Lung (tissue), 12 donors: ENCODE data around the gene SOS2. TPM values are rescaled to one million over a fixed set of nuclear protein-coding genes. Genes with fewer than 3 reads are reported as not detected.
"Not testable (repeated sequence)": the region's sequence is repeated elsewhere in the genome, so short reads cannot be mapped to it uniquely, and the experiment has no call there.

Source experiments
- ATAC-seq: fragments of 200-7000 bp; cut with Tn5 transposase; one replicate; pipeline ENCODE4 v1.9.1; 2020; ENCODE audit warnings: moderate number of reproducible peaks; ENCODE audit not compliant: insufficient read depth, low FRiP score
- DNase-seq, 3 donors: peaks; one replicate each; pipeline ENCODE4 v3.0.0-alpha.2; 2013 to 2017
- H3K27ac ChIP-seq, 2 donors: one replicate each; pipeline ENCODE4 v1.5.1; 2013; ENCODE audit warnings: mild to moderate bottlenecking in 2 of 2, moderate library complexity in 2 of 2, control low read depth in 1 of 2, inconsistent platforms in 1 of 2, low read depth in 1 of 2, low read length in 1 of 2
- H3K27me3 ChIP-seq, 3 donors: one replicate each; pipeline ENCODE4 v1.5.1; 2013; ENCODE audit warnings: low read length in 2 of 3; ENCODE audit not compliant: control insufficient read depth in 3 of 3, insufficient read depth in 3 of 3
- H3K36me3 ChIP-seq, 4 donors: one replicate each; pipeline ENCODE4 v1.5.1; 2013; ENCODE audit warnings: low read length in 4 of 4, mild to moderate bottlenecking in 1 of 4, moderate library complexity in 1 of 4; ENCODE audit not compliant: control insufficient read depth in 4 of 4, insufficient read depth in 4 of 4
- H3K4me1 ChIP-seq, 5 donors: one replicate each; pipeline ENCODE4 v1.5.1; 2013; ENCODE audit warnings: low read length in 5 of 5, mild to moderate bottlenecking in 2 of 5, moderate library complexity in 1 of 5; ENCODE audit not compliant: control insufficient read depth in 5 of 5, insufficient read depth in 5 of 5
- H3K4me3 ChIP-seq: one replicate; pipeline ENCODE4 v1.5.1; 2013; ENCODE audit warnings: mild to moderate bottlenecking, control low read depth, moderate library complexity
- H3K9ac ChIP-seq, 2 donors: one replicate each; pipeline ENCODE4 v1.5.1; 2013; ENCODE audit warnings: low read length in 2 of 2, control low read depth in 1 of 2; ENCODE audit not compliant: insufficient read depth in 1 of 2
- H3K9me3 ChIP-seq, 4 donors: one replicate each; pipeline ENCODE4 v1.5.1; 2013; ENCODE audit warnings: low read length in 3 of 4, mild to moderate bottlenecking in 1 of 4, moderate library complexity in 1 of 4; ENCODE audit not compliant: control insufficient read depth in 4 of 4, insufficient read depth in 3 of 4
- WGBS, 2 donors: extraction: QIAGEN DNeasy Blood & Tissue Kit; methylation state at CpG; one replicate each; pipeline ENCODE4 v1.1.7; 2013; 5-methylcytosine and 5-hydroxymethylcytosine counted together
- polyA plus RNA-seq, 2 donors: library from polyadenylated mRNA; stranded (reverse); fragments of 200-250 nt; gene quantifications; one replicate each; pipeline ENCODE4 v1.2.1, GENCODE V29; 2013
- total RNA-seq, 2 donors: library from RNA; depleted of rRNA in 1 of 2; stranded (reverse); fragments of >200 nt in 1 of 2; gene quantifications; one replicate each; pipeline ENCODE4 v1.2.1, GENCODE V29; 2014 to 2021
- TF ChIP-seq, protein P1 (sequence below): IDR thresholded peaks from 2 replicates; pipeline ENCODE4 v1.5.1; 2012; ENCODE audit warnings: mild to moderate bottlenecking; ENCODE audit errors: control extremely low read depth, extremely low read depth
- donor health status: control.
- donor health status: control.
- donor health status: Bipolar disorder and iron deficiency.
- donor health status: healthy.
- donor health status: DM: yes; HTN: yes; CAD: no.

Gene SOS2
- total and polyA plus RNA-seq, 4 donors, result 6.8 to 57.1 (median 19.1) TPM

DNA sequence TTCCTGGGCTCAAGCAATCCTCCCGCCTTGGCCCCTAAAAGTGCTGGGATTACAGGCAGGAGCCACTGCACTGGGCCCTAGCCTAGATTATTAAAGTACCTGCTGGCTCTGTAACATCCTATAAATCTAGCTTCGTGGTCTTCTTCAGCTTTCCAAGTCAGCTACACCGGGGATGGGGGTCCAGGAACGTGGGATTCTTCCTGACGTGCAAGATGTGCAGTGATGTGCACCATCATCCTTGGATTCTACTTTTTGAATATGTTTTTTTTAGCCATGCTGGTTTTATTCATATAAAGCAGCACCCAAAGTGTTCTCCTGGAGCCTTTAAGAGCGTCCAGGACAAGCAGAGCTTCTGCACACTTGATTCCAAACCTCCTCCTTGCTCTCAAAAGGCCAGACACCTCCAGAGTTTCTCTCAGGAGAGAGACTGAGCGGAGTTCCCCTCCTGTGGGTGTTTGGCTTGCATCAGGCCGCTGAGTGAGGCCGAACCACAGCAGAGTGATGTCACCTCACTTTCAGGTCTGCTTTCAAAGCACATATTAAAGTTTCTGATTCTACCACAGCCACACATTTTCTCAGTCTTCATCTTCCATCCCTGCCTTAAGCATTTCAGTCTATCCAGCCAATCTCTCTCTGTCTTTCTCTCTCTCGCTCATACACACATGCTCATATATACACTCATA lies 148.5 kb downstream of the SOS2 start:
- no peak overlapping the region for H3K9ac ChIP-seq
- DNase-seq, result no peak
- H3K27ac ChIP-seq, result no peak overlapping the region

DNA sequence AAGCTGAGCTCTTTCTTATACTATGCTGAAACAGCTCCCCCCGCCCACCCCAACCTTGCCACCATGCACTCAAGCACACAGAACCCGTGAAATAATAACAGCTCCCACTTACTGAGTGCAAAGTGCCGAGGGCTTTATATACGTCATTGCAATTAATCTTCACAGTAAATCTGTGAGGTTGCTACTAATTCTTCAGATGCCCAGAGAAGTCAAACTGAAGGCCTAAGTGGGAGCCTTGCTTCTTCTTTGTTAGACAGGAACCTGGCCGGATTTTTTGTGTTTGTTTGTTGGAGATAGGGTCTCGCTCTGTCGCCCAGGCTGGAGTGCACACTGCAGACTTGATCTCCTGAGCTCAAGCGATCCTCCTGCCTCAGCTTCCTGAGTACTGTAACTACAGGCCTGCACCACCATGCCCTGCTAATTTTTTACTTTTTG lies 149.1 kb downstream of the SOS2 start:
- TF ChIP-seq, protein P1, sequence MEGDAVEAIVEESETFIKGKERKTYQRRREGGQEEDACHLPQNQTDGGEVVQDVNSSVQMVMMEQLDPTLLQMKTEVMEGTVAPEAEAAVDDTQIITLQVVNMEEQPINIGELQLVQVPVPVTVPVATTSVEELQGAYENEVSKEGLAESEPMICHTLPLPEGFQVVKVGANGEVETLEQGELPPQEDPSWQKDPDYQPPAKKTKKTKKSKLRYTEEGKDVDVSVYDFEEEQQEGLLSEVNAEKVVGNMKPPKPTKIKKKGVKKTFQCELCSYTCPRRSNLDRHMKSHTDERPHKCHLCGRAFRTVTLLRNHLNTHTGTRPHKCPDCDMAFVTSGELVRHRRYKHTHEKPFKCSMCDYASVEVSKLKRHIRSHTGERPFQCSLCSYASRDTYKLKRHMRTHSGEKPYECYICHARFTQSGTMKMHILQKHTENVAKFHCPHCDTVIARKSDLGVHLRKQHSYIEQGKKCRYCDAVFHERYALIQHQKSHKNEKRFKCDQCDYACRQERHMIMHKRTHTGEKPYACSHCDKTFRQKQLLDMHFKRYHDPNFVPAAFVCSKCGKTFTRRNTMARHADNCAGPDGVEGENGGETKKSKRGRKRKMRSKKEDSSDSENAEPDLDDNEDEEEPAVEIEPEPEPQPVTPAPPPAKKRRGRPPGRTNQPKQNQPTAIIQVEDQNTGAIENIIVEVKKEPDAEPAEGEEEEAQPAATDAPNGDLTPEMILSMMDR, result no peak
- Histone ChIP-seq H3K9me3 (no peaks in the 10 kb centered on the region), H3K9ac (no peak overlapping the region), H3K4me3 (no peak overlapping the region), H3K36me3 (no peaks in the 10 kb centered on the region), H3K4me1 (no peaks in the 10 kb centered on the region), H3K27ac (no peak overlapping the region), H3K27me3 (no peaks in the 10 kb centered on the region)
- WGBS, 2 donors, result 80 to 88% methylated on average over 8 of the region's 8 CpGs
- DNase-seq (no peak), ATAC-seq (no peak)

More for the DNA sequence above, 148.5 kb downstream of the SOS2 start:
- Histone ChIP-seq H3K9me3 (no peaks in the 10 kb centered on the region), H3K4me1 (no peaks in the 10 kb centered on the region), H3K4me3 (no peak overlapping the region), H3K27me3 (no peaks in the 10 kb centered on the region), H3K36me3 (no peaks in the 10 kb centered on the region)
- no peak for ATAC-seq
- TF ChIP-seq, protein P1, result no peak
- WGBS, 2 donors, result 80 to 87% methylated on average over 10 of the region's 10 CpGs

DNA sequence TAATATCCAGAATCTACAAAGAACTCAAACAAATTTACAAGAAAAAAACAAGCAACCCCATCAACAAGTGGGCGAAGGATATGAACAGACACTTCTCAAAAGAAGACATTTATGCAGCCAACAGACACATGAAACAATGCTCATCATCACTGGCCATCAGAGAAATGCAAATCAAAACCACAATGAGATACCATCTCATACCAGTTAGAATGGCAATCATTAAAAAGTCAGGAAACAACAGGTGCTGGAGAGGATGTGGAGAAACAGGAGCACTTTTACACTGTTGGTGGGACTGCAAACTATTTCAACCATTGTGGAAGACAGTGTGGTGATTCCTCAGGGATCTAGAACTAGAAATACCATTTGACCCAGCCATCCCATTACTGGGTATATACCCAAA lies 152.3 kb downstream of the SOS2 start:
- not testable (repeated sequence) for H3K4me3 ChIP-seq, H3K9ac ChIP-seq, ATAC-seq, DNase-seq, H3K27ac ChIP-seq, H3K9me3 ChIP-seq, H3K27me3 ChIP-seq, H3K36me3 ChIP-seq, H3K4me1 ChIP-seq
- 88 to 91% methylated on average over 1 of the region's 1 CpG for WGBS, 2 donors

DNA sequence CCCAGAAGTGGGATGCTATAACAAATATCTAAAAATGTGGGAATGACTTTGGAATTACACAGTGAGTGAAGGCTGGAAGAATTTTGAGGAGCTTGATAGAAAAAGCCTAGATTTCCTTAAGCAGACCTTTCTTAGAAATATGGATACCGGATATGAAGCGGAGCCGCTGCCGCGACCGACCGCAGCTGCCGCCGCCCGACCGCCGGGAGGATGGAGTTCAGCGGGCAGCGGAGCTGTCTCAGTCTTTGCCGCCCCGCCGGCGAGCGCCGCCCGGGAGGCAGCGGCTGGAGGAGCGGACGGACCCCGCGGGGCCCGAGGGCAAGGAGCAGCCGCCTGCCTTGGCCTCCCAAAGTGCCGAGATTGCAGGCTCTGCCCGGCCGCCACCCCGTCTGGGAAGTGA lies 157.7 kb downstream of the SOS2 start:
- not testable (repeated sequence) for DNase-seq, H3K36me3 ChIP-seq, H3K4me3 ChIP-seq, H3K27me3 ChIP-seq, H3K4me1 ChIP-seq, H3K9me3 ChIP-seq, H3K27ac ChIP-seq, H3K9ac ChIP-seq, ATAC-seq
- 95 to 98% methylated on average over 24 to 32 of the region's 32 CpGs for WGBS, 2 donors
